NK-92 treated with Interleukin-12 subunit alpha and Interleukin-12 subunit beta, amount 100 ng/mL, for 24 hours (cell line): ENCODE data around the gene UBAC2.
A peak's percentile ranks its signal among the peaks of the same experiment; 100 is the strongest.
"Not testable (repeated sequence)": the region's sequence is repeated elsewhere in the genome, so short reads cannot be mapped to it uniquely, and the experiment has no call there.

Source experiments
- DNase-seq: peaks from one replicate; lab custom pipeline; 2025; lab: John Stamatoyannopoulos, UW

Gene UBAC2

DNA sequence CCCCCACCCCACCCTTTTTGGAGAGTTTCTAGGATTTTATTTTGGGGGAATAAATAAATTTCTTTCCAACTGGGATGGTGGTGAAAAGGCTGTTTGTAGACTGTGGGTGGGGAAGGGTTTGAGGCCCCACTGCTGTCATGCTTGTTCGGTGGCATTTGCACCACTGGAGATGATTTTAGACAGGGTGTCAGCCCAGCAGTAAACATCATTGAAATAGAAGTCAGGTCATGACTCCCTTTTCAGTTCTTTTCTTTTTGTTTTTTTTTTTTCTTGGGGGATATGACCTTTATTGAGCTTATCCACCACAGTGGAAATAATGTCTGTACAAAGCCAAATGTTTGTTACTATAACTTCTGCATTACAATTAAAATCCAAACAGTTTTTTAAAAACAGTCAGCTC, 14.1 kb downstream of the UBAC2 start:
- DNase-seq: no peak

DNA sequence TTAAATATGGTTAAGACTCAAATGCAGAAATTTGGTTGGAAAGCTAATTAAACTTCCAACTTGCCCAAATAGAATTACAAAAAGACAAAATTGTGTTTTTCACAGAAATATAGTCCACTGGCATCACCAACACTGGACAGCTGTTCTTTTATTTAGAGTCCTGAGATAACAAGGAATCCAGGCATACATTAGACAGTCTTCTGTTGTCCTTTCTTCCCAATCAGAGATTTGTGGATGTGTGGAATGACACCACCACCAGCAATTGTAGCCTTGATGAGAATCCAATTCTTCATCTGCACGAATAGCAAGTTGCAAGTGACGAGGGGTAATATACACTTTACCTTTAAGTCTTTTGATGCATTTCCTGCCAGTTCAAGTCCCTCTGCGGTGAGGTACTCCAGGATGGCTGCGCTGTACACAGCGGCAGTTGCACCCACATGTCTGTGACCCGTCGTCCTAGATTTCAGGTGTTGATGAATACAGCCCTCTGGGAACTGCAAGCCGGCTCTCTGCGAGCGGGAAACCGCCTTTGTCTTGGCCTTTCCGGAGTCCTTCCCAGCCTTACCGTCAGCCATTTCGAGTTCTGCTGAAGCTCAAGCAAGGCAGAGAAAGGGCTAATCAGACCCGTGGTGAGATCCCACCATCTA, 14.7 kb downstream of the UBAC2 start:
- DNase-seq: no peak

DNA sequence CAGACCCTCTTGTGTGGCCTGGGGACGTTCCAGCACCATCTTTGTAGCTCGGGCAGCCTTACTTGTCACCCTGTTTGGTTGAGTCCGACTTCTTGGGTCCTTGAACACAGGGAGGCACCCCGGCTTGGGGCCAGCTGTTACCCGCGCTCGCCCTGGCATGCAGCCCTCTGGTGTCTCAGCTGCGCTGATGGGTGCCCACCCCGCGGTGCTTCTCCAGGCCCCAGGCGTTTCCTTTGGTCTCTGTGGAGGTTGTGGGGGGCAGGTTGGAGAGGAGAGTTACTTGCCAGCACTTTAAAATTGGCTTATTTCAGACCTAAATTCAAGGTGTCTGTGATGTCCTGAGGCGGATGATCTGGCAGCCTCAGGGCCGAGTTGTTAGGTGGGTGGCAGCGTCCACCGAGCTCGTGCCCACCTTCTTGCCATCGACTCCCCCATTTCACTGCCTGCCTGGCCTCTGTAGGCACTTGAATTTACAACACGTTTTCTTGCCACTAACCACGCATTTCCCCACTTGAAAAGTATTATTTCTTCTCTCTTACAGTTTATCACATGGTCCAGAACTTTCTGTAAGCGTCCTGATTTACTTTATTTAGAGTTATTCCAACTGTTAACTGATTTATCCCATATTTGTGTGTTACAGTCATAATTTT, 16.9 kb downstream of the UBAC2 start:
- DNase-seq: no peak

GRCh38 chr13:99218126-99218525, 17.5 kb downstream of the UBAC2 start:
- DNase-seq: no peak

- no peak for DNase-seq
These were observed 17.9 kb downstream of the UBAC2 start for GRCh38 chr13:99218545-99218944.

DNA sequence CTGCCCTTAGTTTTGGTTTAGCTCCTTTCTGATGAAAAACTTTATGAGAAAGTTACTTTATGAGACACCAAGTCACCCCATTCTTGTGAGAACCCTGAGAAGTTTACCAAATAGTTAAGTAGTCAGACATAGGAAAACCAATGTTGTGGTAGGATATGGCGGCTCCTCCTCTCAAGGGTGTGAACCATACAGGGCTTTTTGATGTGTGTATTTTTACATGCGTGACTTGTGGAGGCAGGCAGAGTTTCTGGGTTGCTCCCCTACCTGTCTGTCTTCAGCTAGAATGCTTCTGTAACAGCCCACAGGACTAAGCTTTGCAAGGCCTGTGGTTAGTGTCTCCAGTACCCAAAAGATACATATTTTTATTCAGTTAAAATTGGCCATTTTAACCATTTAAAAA, 18.3 kb downstream of the UBAC2 start:
- peak; percentile 63 for DNase-seq

DNA sequence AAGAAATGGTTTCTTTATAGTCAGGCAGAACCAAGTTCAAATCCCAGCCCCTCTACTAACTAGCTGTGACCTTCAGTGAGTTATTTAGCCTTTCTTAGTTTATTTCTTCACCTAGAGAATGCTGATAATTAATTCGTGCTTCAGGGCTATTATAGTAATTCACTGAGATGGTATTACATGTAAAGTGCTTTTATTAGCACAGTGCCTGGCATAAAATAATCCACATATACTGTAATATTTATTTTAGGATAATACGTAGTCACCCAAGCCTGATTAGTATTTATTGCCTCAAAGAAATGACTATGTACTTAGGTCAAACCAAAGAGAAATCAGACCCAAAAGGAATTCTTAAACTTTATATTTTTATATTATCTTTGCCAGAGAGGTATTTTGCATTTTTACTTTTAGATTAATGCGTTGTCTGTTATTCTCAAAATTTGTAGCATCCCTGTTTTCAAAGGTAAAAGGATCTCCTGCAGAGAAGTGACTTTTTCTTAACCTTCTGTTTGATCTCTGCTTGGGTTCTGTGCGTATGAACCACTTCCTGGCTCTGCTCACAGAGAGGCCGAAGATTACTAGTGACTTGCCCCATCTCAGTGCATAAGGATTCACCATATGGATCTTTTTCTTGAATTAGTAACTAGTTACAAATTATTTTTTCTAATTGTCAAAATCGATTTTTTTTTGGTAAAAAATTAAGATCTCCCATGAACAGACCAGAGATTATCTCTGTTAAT, 19.7 kb downstream of the UBAC2 start:
- DNase-seq: no peak

GRCh38 chr13:99221567-99222239, 21.0 kb downstream of the UBAC2 start:
- DNase-seq: no peak

DNA sequence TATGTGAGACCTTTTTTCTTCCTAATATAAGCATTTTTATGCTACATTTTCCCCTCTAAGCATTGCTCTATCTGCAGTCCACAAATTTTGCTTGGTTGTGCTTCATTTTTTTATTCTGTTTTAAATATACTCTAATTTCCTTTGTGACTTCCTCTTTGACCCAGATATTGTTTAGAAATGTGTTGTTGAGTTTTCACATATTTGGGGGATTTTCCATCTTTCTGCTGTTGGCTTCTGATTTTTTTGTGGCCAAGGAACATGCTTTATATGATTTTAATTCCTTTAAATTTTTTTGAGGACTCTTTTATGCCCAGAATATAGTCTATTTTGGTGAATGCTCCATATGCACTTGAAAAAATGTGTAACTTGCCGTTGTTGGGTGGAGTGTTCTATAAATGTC, 22.9 kb downstream of the UBAC2 start:
- DNase-seq: no peak

DNA sequence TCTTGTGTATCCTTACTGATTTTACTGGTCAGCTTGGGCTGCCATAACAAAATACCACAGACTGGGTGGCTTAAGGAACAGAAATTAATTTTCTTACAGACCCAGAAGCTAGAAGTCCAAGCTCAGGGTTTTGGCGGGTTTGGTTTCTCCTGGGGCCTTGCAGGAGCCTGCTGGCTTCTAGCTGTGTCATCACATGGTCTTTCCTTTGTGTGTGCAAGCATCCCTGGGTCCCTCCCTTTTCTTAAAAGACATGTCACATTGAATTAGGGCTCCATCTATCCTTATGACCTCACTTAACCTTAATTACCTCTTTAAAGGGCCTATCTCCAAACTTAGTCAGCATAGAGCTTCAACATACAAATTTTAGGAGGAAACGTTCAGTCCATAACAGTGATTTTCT, 23.4 kb downstream of the UBAC2 start:
- no peak for DNase-seq

- no peak for DNase-seq
These were observed 24.4 kb downstream of the UBAC2 start for GRCh38 chr13:99225078-99225477.

DNA sequence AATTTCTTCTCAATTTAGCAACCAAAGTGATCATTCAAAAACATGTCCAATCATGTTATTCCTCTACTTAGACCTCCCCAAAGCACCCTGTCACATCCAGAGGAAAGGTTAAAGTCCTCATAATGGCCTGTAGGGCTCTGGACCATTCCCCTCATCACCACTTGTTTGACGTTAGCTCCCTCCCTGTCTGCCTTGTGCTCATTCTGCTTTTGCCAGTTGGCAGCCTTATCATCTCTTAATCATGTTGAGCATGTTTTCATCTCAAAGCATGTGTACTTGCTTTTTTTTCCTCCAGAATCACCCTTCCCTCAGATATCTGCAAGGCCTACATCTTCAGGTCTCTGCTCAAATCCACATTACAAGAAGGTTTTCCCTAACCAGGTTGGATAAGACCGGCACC, 25.9 kb downstream of the UBAC2 start:
- DNase-seq: no peak

DNA sequence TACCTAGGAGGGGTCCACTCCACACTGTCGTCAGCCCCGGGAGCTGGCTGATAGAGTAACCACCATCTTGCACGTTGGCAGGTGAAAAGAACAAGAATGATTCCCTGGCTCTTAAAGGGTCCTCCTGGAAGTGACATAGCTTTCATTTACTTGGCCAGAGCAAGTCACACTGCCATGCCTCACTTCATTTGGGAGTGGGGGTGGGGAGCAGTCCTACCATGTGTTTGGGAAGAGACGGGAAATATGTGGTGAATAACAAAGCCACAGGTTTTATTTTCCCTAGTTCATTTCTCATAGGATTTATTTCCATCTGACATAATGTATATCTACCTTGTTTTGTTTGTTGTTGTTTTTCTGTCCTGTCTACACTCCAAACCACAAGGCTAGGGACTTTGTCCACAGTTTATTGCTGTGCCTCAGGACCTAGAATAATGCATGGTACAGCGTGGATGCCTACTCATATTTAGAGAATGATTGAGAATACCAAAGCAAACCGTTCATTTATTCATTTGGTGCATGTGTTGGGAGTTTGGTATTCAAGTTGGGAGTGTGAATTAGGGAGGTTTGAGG, 26.8 kb downstream of the UBAC2 start:
- DNase-seq: no peak

GRCh38 chr13:99227909-99228688, 27.4 kb downstream of the UBAC2 start:
- DNase-seq: peak; percentile 62

- DNase-seq: no peak
These were observed 28.4 kb downstream of the UBAC2 start for GRCh38 chr13:99228737-99229691.

DNA sequence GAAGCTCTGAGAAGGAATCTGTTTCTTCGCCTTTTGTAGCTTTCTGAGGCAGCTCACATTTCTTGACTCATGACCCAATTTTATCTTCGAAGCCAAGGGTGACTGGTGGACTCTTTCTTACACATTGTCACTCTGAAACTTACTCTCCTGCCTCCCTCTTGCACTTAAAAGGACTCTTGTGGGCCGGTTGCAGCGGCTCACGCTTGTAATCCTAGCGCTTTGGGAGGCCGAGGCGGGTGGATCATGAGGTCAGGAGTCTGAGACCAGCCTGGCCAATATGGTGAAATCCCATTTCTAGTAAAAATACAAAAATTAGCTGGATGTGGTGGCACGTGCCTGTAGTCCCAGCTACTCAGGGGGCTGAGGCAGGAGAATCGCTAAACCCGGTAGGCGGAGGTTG, 29.9 kb downstream of the UBAC2 start:
- DNase-seq: not testable (repeated sequence)

- DNase-seq: no peak
These were observed 30.3 kb downstream of the UBAC2 start for GRCh38 chr13:99230991-99231390.

DNA sequence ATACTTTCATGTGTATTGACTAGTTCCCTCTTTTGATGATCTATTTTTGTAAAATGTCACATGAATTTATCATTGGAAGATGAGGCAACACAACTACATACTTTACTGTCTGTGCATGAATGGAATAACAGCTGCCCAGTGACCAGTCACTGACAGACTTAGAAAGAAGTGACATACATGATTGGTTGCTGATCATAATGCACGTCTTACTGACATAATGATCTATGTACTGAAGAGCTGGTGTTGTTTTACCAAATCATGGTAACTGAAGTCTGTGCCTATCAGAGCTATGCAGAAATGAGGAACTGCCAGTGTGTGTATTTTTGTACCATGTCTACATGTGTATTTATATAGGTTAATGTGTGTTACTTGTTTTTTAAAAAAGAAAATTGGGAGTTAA, 31.1 kb downstream of the UBAC2 start:
- DNase-seq: no peak

GRCh38 chr13:99237981-99238662, 37.5 kb downstream of the UBAC2 start:
- peak; percentile 38 for DNase-seq

DNA sequence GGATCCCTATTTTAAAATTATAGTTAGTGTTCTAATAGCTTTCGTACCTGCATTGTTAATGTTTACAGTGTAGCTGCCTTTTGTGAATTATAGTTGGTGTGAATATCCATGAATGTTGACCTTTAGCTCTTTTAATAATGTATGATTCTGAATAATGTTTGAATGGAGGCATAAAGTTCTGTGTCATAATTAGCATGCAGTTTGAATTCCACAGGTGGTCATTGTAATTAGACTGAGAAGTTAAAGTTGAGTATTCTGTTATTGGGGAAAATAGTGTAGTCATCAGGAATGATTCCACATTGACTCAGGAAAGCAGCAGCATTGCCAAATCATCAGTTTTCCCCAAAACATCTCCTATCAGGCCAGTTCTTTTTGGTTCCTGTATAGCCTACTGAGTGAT, 45.4 kb downstream of the UBAC2 start:
- no peak for DNase-seq
